Panc1 (cell line): ENCODE data around the gene B3GAT3.

Source experiments
- CTCF ChIP-seq: fragments of 450-650 bp; IDR thresholded peaks from 2 replicates; pipeline ENCODE4 v1.5.1; 2017; ENCODE audit warnings: mild to moderate bottlenecking
- POLR2AphosphoS5 ChIP-seq: IDR thresholded peaks from 2 replicates; pipeline ENCODE4 v1.6.1; 2012; ENCODE audit warnings: mild to moderate bottlenecking, low read depth, low read length, moderate library complexity
- REST ChIP-seq, 2 experiments: IDR thresholded peaks; 2 replicates each; pipeline ENCODE4 v1.6.1; 2011 to 2012; ENCODE audit warnings: low read depth in 2 of 2, control low read depth in 1 of 2, low read length in 1 of 2, mild to moderate bottlenecking in 1 of 2, moderate library complexity in 1 of 2; ENCODE audit not compliant: insufficient read depth in 1 of 2
- SIN3A ChIP-seq: IDR thresholded peaks from 2 replicates; pipeline ENCODE4 v1.6.1; 2012; ENCODE audit warnings: low read depth, mild to moderate bottlenecking, low read length, moderate library complexity, borderline replicate concordance; ENCODE audit not compliant: insufficient read depth

- TF ChIP-seq POLR2AphosphoS5 (no peak), CTCF (no peak), REST (IDR thresholded peaks at IDR 0.05; ENCODE audit: insufficient read depth in 1 of 2, low read depth in 2 of 2, low read length in 1 of 2) (no peak), SIN3A (no peak)
Measured at GRCh38 chr11:62644220-62644619, 22.4 kb upstream of the B3GAT3 start.
